Body of pancreas (tissue), 4 donors: ENCODE data around the gene AURKB. TPM values are rescaled to one million over a fixed set of nuclear protein-coding genes. Genes with fewer than 3 reads are reported as not detected.
A peak's percentile ranks its signal among the peaks of the same experiment; 100 is the strongest.
"Not testable (repeated sequence)": the region's sequence is repeated elsewhere in the genome, so short reads cannot be mapped to it uniquely, and the experiment has no call there.

Source experiments
- ATAC-seq: fragments of 150-250 bp; one replicate; pipeline ENCODE4 v1.9.1; 2016
- DNase-seq, 4 donors: peaks; one replicate each; pipeline ENCODE4 v3.0.0-alpha.2; 2019
- H3K27ac ChIP-seq, 4 donors: fragments of 200-600 bp; sonication (generic); 1 replicate in 3 of 4; 2 replicates in 1 of 4; pipeline versions ENCODE4 v1.5.1 to v1.6.1; 2016 to 2019; ENCODE audit warnings: mild to moderate bottlenecking in 1 of 4, mixed read lengths in 1 of 4, moderate library complexity in 1 of 4
- H3K27me3 ChIP-seq, 2 donors: fragments of 200-600 bp; sonication (generic); one replicate each; pipeline ENCODE4 v1.6.0; 2016; ENCODE audit warnings: mild to moderate bottlenecking in 1 of 2
- H3K36me3 ChIP-seq, 2 donors: fragments of 200-600 bp; sonication (generic); replicated peaks in 1 of 2; 2 replicates each; pipeline ENCODE4 v1.5.1; 2016; ENCODE audit warnings: low read depth in 2 of 2; ENCODE audit not compliant: insufficient read depth in 1 of 2
- H3K4me1 ChIP-seq: fragments of 200-600 bp; sonication (generic); one replicate; pipeline ENCODE4 v1.6.0; 2016
- H3K4me3 ChIP-seq, 2 donors: fragments of 200-600 bp; sonication (generic); 1 replicate in 1 of 2; 2 replicates in 1 of 2; pipeline ENCODE4 v1.5.1; 2016 to 2019
- H3K9me3 ChIP-seq, 3 donors: fragments of 200-600 bp; sonication (generic); 1 replicate in 2 of 3; 2 replicates in 1 of 3; pipeline ENCODE4 v1.5.1; 2016
- CTCF ChIP-seq, 7 experiments: fragments of 450-650 bp in 4 of 7; fragments of 200-600 bp in 3 of 7; sonication (generic) in 3 of 7; IDR thresholded peaks; one replicate each; pipeline ENCODE4 v1.5.1; 2016 to 2019; ENCODE audit warnings: antibody characterized with exemption in 7 of 7
- POLR2A ChIP-seq, 3 donors: fragments of 450-650 bp; IDR thresholded peaks; one replicate each; pipeline ENCODE4 v1.6.1; 2016; ENCODE audit warnings: antibody characterized with exemption in 3 of 3, mild to moderate bottlenecking in 2 of 3
- WGBS, 2 donors: methylation state at CpG; one replicate each; pipeline ENCODE4 v1.1.5; 2017; 5-methylcytosine and 5-hydroxymethylcytosine counted together
- intact Hi-C: fragments of 100-400 bp; cut with DNase I; formaldehyde crosslinking; loops from one replicate; pipeline ENCODE4 v1.15.1; 2023
- total RNA-seq, 2 donors: library from RNA; depleted of rRNA; stranded (reverse); fragments of >200 nt; gene quantifications; one replicate each; pipeline ENCODE4 v1.1.0, GENCODE V29; 2016

AURKB gene
- total RNA-seq, 2 donors from 2014 or later = not detected

GRCh38 chr17:8222630-8223355 is 12.4 kb upstream of the AURKB start:
- intact Hi-C loops = no loop called here
- Histone ChIP-seq H3K36me3 (no peaks in the 10 kb centered on the region), H3K4me1 (peaks cover 43% of the 10 kb centered on the region), H3K27ac (peak overlapping the region; percentile 90 to 96 (median 92)), H3K27me3 (no peaks in the 10 kb centered on the region), H3K4me3 (peak overlapping the region; percentile 4 to 20), H3K9me3 (no peaks in the 10 kb centered on the region)
- WGBS, 2 donors = 0% methylated on average over 10 to 49 of the region's 49 CpGs
- DNase-seq (peak; percentile 93 to 95 (median 94)), ATAC-seq (peak; percentile 63)
- TF ChIP-seq CTCF (IDR thresholded peaks at IDR 0.05) = no peak
- peak; percentile 56 to 87 (median 83) for TF ChIP-seq POLR2A (IDR thresholded peaks at IDR 0.05)

- H3K27ac ChIP-seq = peak overlapping the region; percentile 90 to 96 (median 92)
- peaks cover 43% of the 10 kb centered on the region for H3K4me1 ChIP-seq
These were observed 11.9 kb upstream of the AURKB start for GRCh38 chr17:8222380-8222629.

GRCh38 chr17:8221663-8222379 is 11.4 kb upstream of the AURKB start:
- peak; percentile 87 to 92 (median 90) for DNase-seq
- Histone ChIP-seq H3K27ac (peak overlapping the region; percentile 90 to 96 (median 92)), H3K36me3 (no peaks in the 10 kb centered on the region), H3K4me3 (peak overlapping the region; percentile 20 to 38), H3K4me1 (peaks cover 39% of the 10 kb centered on the region), H3K9me3 (no peaks in the 10 kb centered on the region), H3K27me3 (no peaks in the 10 kb centered on the region)
- TF ChIP-seq POLR2A (IDR thresholded peaks at IDR 0.05) (peak in 1 of 3 donors; percentile 37), CTCF (IDR thresholded peaks at IDR 0.05) (no peak)
- peak; percentile 63 for ATAC-seq
- 1 to 3% methylated on average over 33 to 40 of the region's 40 CpGs for WGBS, 2 donors
- intact Hi-C loops = no loop called here

More at GRCh38 chr17:8222380-8222629, 11.9 kb upstream of the AURKB start:
- Histone ChIP-seq H3K4me3 (peak overlapping the region in 1 of 2 donors; percentile 20), H3K27me3 (no peaks in the 10 kb centered on the region), H3K36me3 (no peaks in the 10 kb centered on the region), H3K9me3 (no peaks in the 10 kb centered on the region)
- ATAC-seq = no peak
- TF ChIP-seq CTCF (IDR thresholded peaks at IDR 0.05) (no peak), POLR2A (IDR thresholded peaks at IDR 0.05) (no peak)
- WGBS, 2 donors = 0% methylated on average over 9 of the region's 9 CpGs
- intact Hi-C loops = no loop called here
- DNase-seq = no peak

GRCh38 chr17:8220783-8221662 is 10.6 kb upstream of the AURKB start:
- 0 to 1% methylated on average over 35 to 45 of the region's 45 CpGs for WGBS, 2 donors
- ATAC-seq (peak; percentile 64), DNase-seq (peak; percentile 92 to 95 (median 94))
- Histone ChIP-seq H3K4me1 (peaks cover 32% of the 10 kb centered on the region), H3K9me3 (no peaks in the 10 kb centered on the region), H3K27ac (peak overlapping the region; percentile 90 to 96 (median 92)), H3K27me3 (no peaks in the 10 kb centered on the region), H3K4me3 (peak overlapping the region; percentile 20 to 38), H3K36me3 (no peaks in the 10 kb centered on the region)
- intact Hi-C loops = no loop called here
- TF ChIP-seq CTCF (IDR thresholded peaks at IDR 0.05) = no peak
- peak in 1 of 3 donors; percentile 46 for TF ChIP-seq POLR2A (IDR thresholded peaks at IDR 0.05)

- H3K4me1 ChIP-seq = peaks cover 23% of the 10 kb centered on the region
- H3K9me3 ChIP-seq, DNase-seq, ATAC-seq, H3K36me3 ChIP-seq, H3K27ac ChIP-seq, H3K27me3 ChIP-seq, H3K4me3 ChIP-seq, intact Hi-C loops: not testable (repeated sequence)
- 87 to 89% methylated on average over 15 of the region's 15 CpGs for WGBS, 2 donors
These were observed 3.6 kb upstream of the AURKB start for GRCh38 chr17:8214000-8214399.
